Skeletal muscle cell (primary cell): ENCODE results near the gene TCF15.

Experiments
- DNase-seq: peaks from one replicate; pipeline ENCODE4 v3.0.0-alpha.2; 2010; ENCODE audit warnings: low read depth
- H3K4me3 ChIP-seq: 2 replicates; pipeline ENCODE4 v1.5.1; 2011; ENCODE audit warnings: low read depth, mild to moderate bottlenecking, control low read depth, low read length, moderate library complexity

Gene TCF15

GRCh38 chr20:562232-562897 is 47.7 kb downstream of the TCF15 start:
- no peak overlapping the region for H3K4me3 ChIP-seq
- no peak for DNase-seq

GRCh38 chr20:561437-562231 is 48.5 kb downstream of the TCF15 start:
- H3K4me3 ChIP-seq: no peak overlapping the region
- no peak for DNase-seq

GRCh38 chr20:560680-561079 is 49.4 kb downstream of the TCF15 start:
- no peak overlapping the region for H3K4me3 ChIP-seq
- no peak for DNase-seq

GRCh38 chr20:558117-558516 is 52.0 kb downstream of the TCF15 start:
- no peak overlapping the region for H3K4me3 ChIP-seq
- DNase-seq: no peak

GRCh38 chr20:556984-557383 is 53.1 kb downstream of the TCF15 start:
- no peak overlapping the region for H3K4me3 ChIP-seq
- no peak for DNase-seq

- no peak overlapping the region for H3K4me3 ChIP-seq
- no peak for DNase-seq
These were observed 54.1 kb downstream of the TCF15 start for GRCh38 chr20:555976-556385.
